ENCODE data around the gene RFK.
A peak's percentile ranks its signal among the peaks of the same experiment; 100 is the strongest.
"Not testable (repeated sequence)": the region's sequence is repeated elsewhere in the genome, so short reads cannot be mapped to it uniquely, and the experiment has no call there.

Gene RFK

GRCh38 chr9:76394195-76394959 is at the start of gene RFK:
RFK (minus strand) TSS chr9:76394426; CDS start chr9:76394171, 255 bp downstream.
- peak; percentile 94 for DNase-seq

GRCh38 chr9:76443887-76444286 is 49.7 kb upstream of the RFK start:
- no peak for DNase-seq

DNA sequence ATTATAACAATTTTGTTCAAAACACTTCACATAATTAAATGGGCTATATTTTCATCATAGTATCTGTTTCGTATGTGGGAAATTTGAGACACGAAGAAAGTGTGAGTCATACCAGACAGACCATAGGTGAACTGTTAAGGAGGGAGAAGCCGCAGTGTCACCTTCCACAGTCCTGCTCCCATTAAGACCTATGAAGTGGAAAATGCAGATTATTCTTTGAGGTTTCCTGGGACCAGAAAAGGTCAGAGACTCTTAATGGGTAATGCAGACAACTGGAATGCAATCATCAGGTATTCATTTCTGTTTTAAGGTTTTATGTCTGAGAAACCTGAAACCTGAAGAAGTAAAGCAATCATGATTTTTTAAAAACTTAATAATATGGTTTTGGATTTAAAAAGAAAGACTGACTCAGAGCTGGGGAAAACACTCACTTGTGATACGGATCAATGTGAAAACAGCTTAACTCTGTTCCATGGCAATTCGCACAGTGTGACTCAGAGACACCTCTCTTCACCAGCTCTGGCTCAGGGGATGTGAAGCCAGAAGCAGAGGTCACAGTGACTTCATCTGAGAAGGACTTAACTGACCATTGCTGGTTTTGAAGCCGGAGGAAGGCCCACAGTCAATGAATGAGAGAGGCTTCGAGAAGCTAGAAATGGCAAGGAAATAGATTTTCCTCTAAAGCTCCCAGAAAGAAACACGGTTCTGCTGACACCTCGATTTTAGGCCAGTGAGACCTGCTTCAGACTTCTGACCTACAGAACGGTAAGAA is 47.5 kb upstream of the RFK start:
- peak; percentile 36 for DNase-seq

GRCh38 chr9:76438841-76439588 is 44.8 kb upstream of the RFK start:
- no peak for DNase-seq

DNA sequence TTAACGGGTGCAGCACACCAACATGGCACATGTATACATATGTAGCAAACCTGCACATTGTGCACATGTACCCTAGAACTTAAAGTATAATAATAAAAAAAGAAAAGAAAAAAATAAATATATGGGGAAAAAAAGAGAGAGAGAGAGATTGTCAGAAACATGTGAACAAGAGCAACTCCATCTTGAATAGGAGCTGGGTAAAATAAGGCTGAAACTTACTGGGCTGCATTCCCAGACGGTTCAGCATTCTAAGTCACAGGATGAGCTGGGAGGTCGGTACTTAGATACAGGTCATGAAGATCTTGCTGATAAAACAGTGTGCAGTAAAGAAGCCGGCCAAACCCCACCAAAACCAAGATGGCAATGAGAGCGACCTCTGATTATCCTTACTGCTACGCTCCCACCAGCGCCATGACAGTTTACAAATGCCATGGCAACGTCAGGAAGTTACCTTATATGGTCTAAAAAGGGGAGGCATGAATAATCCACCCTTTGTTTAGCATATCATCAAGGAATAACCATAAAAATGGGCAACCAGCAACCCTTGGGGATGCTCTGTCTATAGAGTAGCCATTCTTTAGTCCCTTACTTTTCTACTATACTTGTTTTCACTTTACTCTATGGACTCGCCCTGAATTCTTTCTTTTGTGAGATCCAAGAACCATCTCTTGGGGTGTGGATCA is 42.9 kb upstream of the RFK start:
- DNase-seq = not testable (repeated sequence)

GRCh38 chr9:76434897-76435296 is 40.7 kb upstream of the RFK start:
- not testable (repeated sequence) for DNase-seq

DNA sequence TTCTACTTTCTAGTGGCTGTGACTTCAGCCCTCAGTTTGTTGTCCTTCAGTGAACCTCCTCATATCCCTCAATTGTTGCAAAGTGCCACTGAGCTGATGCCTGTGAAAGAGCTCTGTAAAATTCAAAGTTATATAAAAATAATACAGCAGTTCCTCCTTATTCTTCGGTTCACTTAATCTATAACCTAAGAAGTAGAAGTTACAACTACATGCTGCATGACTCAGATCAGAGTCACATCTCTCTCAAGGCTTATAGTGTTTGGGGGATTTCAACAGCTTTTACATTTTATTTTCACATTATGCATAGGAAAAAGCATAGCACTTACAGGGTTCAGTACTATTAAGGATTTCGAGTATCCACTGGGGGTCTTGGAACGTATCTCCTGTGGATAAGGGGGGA is 39.6 kb upstream of the RFK start:
- peak; percentile 56 for DNase-seq

DNA sequence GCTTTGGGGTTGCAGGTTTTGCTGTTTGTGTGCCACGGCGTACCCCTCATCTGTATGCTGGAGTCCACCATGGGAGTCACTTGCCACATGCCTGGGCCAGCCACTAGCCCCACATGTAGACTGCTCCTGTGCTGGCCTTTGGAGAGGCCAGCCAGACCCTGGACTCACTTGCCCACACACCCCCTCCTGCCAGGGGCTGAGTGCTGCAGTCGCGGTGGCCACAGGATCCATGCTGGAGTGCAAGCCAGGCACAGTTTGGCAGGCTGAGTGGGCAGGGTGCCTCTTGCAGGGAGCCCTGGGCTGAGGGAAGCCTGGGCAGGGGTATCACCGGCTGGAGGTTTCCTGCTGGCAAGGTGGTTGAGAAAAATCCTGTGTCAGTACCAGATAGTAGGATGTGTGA is 39.2 kb upstream of the RFK start:
- no peak for DNase-seq

- DNase-seq = no peak
Measured at GRCh38 chr9:76431601-76432000, 37.4 kb upstream of the RFK start.

GRCh38 chr9:76426807-76427419 is 32.7 kb upstream of the RFK start:
- DNase-seq = no peak

DNA sequence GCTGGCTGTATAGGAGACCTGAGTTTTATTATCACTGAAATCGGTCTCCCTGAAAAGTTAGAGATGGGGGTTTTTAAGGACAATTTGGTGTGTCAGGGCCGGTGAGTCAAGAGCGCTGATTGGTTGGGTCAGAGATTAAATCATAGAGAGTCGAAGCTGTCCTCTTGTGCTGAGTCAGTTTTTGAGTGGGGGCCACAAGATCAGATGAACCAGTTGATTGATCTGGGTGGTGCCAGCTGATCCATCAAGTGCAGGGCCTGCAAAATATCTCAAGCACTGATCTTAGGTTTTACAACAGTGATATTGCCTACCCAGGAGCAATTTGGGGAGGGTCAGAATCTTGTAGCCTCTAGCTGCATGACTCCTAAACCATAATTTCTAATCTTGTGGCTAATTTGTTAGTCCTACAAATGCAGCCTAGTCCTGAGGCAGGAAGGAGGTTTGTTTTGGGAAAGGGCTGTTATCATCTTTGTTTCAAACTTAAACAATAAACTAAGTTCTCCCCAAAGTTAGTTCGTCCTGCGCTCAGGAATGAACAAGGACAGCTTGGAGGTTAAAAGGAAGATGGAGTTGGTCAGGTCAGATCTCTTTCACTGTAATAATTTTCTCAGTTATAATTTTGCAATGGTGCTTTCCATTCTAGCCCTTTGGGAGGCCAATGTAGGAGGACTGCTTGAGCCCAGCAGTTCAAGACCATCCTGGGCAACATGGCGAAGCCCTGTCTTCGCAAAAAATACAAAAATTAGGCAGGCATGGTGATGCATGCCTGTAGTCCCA is 31.6 kb upstream of the RFK start:
- DNase-seq = no peak

DNA sequence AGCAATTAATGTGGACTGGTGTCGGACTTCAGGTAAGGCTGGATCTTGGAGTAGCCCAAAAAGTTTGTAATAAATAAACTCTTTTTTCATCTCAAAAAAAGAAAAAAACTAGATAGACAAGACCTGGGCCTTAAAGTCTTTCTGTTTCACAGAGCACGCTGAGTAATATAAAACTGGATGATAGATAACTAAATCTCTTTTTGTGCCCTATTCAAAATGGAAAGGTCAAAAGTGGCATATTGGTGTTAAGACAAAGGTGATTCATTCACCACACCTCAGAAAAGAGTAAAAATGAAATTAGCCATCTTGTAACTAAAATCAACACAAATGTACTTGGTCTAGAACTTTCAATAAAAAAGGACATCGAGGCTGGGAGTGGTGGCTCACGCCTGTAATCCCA is 30.3 kb upstream of the RFK start:
- DNase-seq = no peak

GRCh38 chr9:76423216-76424177 is 29.3 kb upstream of the RFK start:
- DNase-seq = no peak

DNA sequence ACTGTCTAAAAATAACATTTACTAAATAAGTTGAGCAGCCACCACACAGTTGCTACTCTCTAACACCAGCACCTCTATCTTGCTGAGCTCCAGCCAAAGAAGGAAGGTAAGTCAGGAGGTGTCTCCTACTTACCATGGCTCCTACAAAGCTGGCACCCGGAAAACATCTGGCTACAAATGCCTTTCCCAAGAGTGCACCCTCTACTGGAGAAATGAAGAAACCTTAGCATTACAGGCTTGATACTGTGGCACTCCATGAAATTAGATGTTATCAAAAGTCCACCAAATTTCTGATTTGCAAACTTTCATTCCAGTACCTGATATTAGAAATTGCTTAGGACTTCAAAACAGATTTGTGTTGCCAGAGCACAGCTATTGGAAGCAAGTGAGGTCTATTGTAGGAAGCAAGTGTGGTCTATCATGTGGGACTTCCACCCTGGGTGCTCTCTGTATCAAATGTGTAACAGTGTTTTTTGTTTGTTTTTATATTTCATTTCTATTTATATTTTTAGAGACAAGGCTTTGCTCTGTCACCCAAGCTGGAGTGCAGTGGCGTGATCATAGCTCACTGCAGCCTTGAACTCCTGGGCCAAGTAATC is 25.7 kb upstream of the RFK start:
- no peak for DNase-seq

- no peak for DNase-seq
Measured at GRCh38 chr9:76417394-76417793, 23.2 kb upstream of the RFK start.

GRCh38 chr9:76415731-76416130 is 21.5 kb upstream of the RFK start:
- peak; percentile 19 for DNase-seq

GRCh38 chr9:76415154-76415553 is 20.9 kb upstream of the RFK start:
- DNase-seq = peak; percentile 11

DNA sequence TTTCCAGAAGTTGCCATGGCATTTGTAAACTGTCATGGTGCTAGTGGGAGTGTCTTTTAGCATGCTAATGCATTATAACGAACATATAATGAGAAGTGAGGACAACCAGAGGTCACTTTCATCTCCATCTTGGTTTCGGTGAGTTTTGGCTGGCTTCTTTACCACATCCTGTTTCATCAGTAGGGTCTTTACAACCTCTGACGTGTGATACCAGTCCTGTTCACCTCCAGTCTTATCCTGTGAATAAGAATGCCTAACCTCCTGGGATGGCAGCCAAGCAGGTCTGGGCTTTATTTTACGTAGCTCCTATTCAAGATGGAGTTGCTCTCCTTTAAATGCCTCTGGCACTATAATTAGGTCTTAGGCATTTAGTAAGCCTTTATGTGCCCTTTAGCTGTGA is 20.4 kb upstream of the RFK start:
- peak; percentile 29 for DNase-seq

DNA sequence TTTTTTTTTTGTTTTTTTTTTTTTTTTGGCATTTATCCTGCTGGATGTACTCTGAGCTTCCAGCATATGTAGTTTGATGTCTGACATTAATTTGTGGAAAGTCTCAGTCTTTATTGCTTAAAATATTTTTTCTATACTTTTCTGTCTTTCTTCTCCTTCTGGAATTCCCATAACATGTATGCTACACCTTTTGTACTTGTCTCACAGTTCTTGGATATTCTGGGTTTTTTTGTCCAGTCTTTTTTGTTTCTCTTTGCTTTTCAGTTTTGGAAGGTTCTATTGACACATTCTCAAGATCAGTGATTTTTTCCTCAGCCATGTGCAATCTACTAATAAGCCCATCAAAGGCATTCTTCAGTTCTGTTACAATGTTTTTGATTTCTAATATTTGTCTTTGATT is 19.4 kb upstream of the RFK start:
- no peak for DNase-seq

- no peak for DNase-seq
Measured at GRCh38 chr9:76412638-76413037, 18.4 kb upstream of the RFK start.
